Central memory CD4-positive, alpha-beta T cell (primary cell): Measurements from ENCODE around the gene KIRREL2.
"Not testable (repeated sequence)": the region's sequence is repeated elsewhere in the genome, so short reads cannot be mapped to it uniquely, and the experiment has no call there.

Source experiments
- DNase-seq: peaks from one replicate; pipeline ENCODE4 v3.0.0; 2022

KIRREL2 gene

GRCh38 chr19:35870124-35870736 is 13.5 kb downstream of the KIRREL2 start:
- DNase-seq: not testable (repeated sequence)

- no peak for DNase-seq
Measured at GRCh38 chr19:35870798-35871197, 14.1 kb downstream of the KIRREL2 start.

- no peak for DNase-seq
Measured at GRCh38 chr19:35871611-35872010, 14.9 kb downstream of the KIRREL2 start.

GRCh38 chr19:35872180-35872579 is 15.5 kb downstream of the KIRREL2 start:
- DNase-seq: no peak

- no peak for DNase-seq
Measured at GRCh38 chr19:35874392-35874930, 17.8 kb downstream of the KIRREL2 start.

- no peak for DNase-seq
Measured at GRCh38 chr19:35879068-35879467, 22.4 kb downstream of the KIRREL2 start.

- DNase-seq: peak; percentile 61
Measured at GRCh38 chr19:35879770-35880317, 23.1 kb downstream of the KIRREL2 start.

- peak; percentile 69 for DNase-seq
Measured at GRCh38 chr19:35882114-35882832, 25.6 kb downstream of the KIRREL2 start.

- no peak for DNase-seq
Measured at GRCh38 chr19:35883882-35884281, 27.2 kb downstream of the KIRREL2 start.

GRCh38 chr19:35885225-35885738 is 28.6 kb downstream of the KIRREL2 start:
- DNase-seq: no peak

GRCh38 chr19:35885904-35886303 is 29.2 kb downstream of the KIRREL2 start:
- no peak for DNase-seq

- DNase-seq: no peak
Measured at GRCh38 chr19:35887197-35887596, 30.5 kb downstream of the KIRREL2 start.

- no peak for DNase-seq
Measured at GRCh38 chr19:35888398-35888797, 31.7 kb downstream of the KIRREL2 start.

GRCh38 chr19:35889370-35890112 is 32.8 kb downstream of the KIRREL2 start:
- no peak for DNase-seq

- no peak for DNase-seq
Measured at GRCh38 chr19:35890113-35890650, 33.5 kb downstream of the KIRREL2 start.

- DNase-seq: not testable (repeated sequence)
Measured at GRCh38 chr19:35891819-35892218, 35.1 kb downstream of the KIRREL2 start.

GRCh38 chr19:35894342-35894741 is 37.6 kb downstream of the KIRREL2 start:
- DNase-seq: no peak

GRCh38 chr19:35895911-35896642 is 39.4 kb downstream of the KIRREL2 start:
- no peak for DNase-seq

GRCh38 chr19:35896643-35897040 is 39.9 kb downstream of the KIRREL2 start:
- no peak for DNase-seq

GRCh38 chr19:35897706-35898451 is 41.2 kb downstream of the KIRREL2 start:
- DNase-seq: no peak

GRCh38 chr19:35898499-35898809 is 41.7 kb downstream of the KIRREL2 start:
- no peak for DNase-seq
